GM12865 (cell line): ENCODE measurements around the gene TMEM80.
A peak's percentile ranks its signal among the peaks of the same experiment; 100 is the strongest.

ENCODE experiments used
- DNase-seq: peaks from one replicate; pipeline ENCODE4 v3.0.0; 2010; ENCODE audit warnings: low read depth
- H3K4me3 ChIP-seq: 2 replicates; pipeline ENCODE4 v1.5.1; 2011; ENCODE audit warnings: mild to moderate bottlenecking, low read depth, low read length, control low read depth
- TF ChIP-seq, protein P1 (sequence below): IDR thresholded peaks from 2 replicates; pipeline ENCODE4 v1.5.1; 2011; ENCODE audit warnings: low read length, control low read depth, low read depth, inconsistent platforms; ENCODE audit not compliant: insufficient read depth; ENCODE audit errors: missing control alignments

TMEM80 gene

DNA sequence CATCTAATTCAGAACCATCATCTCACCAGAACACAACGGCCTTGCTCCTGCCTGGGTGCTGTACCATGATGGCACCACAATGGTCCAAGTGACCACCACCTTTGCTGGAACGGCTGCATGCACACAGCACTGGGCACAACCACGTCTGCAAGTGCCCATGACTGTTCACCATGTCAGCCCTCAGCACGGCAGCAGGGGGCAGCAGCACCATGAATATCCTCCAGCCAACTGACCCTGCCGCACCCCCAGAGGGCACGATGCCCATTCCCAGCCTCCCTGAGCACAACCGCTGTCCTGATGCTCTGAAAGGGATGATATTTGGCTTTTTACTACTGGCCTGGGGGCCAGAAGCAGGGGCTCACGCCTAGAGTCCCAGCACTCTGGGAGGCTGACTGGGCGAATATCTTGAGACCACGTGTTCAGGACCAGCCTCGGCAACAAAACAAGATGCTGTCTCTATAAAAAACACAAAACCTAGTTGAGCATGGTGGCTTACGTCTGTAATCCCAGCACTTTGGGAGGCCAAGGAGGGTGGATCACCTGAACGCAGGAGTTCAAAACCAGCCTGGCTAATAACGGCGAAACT lies 32.8 kb upstream of the TMEM80 start:
- TF ChIP-seq, protein P1, sequence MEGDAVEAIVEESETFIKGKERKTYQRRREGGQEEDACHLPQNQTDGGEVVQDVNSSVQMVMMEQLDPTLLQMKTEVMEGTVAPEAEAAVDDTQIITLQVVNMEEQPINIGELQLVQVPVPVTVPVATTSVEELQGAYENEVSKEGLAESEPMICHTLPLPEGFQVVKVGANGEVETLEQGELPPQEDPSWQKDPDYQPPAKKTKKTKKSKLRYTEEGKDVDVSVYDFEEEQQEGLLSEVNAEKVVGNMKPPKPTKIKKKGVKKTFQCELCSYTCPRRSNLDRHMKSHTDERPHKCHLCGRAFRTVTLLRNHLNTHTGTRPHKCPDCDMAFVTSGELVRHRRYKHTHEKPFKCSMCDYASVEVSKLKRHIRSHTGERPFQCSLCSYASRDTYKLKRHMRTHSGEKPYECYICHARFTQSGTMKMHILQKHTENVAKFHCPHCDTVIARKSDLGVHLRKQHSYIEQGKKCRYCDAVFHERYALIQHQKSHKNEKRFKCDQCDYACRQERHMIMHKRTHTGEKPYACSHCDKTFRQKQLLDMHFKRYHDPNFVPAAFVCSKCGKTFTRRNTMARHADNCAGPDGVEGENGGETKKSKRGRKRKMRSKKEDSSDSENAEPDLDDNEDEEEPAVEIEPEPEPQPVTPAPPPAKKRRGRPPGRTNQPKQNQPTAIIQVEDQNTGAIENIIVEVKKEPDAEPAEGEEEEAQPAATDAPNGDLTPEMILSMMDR, result peak; percentile 81
- H3K4me3 ChIP-seq, result no peak overlapping the region
- DNase-seq, result peak; percentile 63

DNA sequence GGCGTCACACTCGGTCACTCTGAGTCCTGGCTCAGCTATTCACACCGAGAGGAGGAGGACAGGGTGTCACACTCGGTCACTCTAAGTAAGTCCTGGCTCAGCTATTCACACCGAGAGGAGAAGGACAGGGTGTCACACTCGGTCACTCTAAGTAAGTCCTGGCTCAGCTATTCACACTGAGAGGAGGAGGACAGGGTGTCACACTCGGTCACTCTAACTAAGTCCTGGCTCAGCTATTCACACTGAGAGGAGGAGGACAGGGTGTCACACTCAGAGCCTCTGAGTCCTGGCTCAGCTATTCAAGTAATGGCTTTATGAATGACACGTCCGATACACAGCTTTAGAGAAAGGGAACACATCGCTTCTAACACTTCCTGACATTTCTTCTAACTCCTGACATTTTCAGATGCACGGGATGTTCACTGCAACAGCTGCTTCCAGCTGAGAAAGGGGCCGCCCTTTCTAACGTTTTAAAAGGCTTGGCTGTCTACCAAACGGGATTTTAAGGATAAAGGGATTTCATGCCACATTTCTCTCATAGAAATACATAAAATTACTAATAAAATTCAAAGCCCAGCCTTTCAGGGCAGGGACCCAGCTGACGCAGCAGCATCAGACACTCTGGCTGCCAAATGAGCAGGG lies 30.4 kb upstream of the TMEM80 start:
- DNase-seq, result no peak
- H3K4me3 ChIP-seq, result no peak overlapping the region
- TF ChIP-seq, protein P1, result no peak

DNA sequence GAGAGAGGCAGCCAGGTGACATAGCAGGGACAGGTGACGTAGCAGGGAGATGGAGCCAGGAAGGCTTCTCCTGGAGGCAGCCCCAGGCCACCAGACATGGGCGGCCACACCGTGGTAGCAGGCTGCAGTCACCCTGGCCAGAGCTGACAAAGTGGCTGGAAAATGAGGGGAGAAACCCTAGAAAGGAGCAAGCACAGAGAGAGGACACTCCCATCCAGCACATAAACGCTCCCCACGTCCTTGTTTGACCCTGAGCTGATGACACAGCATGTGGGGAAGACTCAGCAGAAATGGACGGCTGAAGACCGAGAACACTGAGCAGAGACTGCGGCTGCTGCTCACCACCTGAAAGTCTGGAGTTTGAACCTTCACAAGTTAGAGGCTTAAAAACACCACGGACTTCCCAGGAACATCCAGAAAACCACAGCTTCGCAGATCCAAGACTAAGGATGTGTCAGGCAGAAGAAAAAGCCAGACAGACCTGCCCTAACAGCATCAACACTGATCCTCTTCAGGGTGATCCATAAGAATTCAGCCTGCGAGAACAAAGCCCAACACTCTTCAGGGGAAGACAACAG lies 29.8 kb upstream of the TMEM80 start:
- H3K4me3 ChIP-seq, result no peak overlapping the region
- TF ChIP-seq, protein P1, result no peak
- DNase-seq, result no peak

DNA sequence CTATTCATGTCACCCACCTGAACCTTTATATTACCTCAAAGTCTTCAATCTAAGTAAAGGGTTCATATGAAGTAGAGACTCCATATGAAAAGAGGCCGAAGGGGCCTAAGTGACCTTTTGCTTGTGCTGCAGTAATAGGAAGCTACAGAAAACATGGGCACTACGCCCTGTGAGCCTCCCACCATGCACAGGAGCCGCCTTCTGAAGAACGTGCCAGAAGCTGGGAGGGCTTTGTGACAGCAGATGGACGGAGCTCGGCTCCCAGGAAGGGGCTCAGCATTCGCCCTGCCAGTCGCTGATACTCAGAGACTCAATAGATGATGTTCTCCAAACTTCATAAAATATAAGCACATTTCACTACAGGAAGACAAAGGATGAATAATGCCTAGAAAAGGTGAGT lies 21.8 kb upstream of the TMEM80 start:
- no peak overlapping the region for H3K4me3 ChIP-seq
- DNase-seq, result no peak
- TF ChIP-seq, protein P1, result no peak

DNA sequence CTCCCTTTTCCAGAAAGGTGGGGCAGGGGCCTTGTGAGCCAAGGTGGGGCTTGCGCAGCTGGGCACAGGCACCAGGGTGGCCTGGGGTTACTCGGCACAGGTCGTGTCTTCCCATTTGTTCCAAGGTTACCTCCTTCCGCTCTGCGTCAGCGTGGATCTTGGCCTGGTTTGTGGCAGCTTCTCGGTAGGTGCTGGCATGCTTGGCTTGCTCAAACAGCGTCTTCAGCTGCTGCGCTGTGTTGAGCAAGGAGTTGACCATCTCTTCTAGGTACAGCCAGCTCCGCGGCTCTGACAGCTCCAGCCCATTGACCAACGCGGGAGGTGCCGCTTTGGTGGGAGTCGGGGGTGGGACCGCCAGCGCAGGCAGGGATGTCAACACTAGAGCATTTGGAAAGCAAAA lies 21.2 kb upstream of the TMEM80 start:
- TF ChIP-seq, protein P1, result no peak
- DNase-seq, result no peak
- H3K4me3 ChIP-seq, result no peak overlapping the region

DNA sequence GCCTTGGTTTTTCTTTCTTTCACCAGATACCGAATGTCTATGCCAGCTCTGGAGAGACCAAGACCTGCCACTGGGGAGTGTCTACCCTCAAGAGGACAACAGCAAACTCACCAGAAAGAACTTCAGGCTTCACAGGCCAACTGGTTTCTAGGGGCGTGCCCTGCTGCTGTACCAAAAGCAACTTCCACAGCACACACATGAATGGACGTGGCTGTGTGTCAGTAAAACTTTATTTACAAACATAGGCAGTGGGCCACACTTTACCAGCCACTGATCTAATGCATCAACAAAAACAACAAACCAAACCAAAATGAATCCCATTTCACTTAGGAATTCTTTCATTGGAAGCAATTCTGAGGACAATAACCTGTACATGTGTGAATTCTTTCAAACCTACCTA lies 17.3 kb upstream of the TMEM80 start:
- no peak overlapping the region for H3K4me3 ChIP-seq
- no peak for DNase-seq
- TF ChIP-seq, protein P1, result no peak
